GM21786 (cell line): ENCODE measurements around the gene WDR45B.

Experiments
- ATAC-seq: cut with Tn5 transposase; IDR thresholded peaks from one replicate; pipeline ENCODE4 v1.9.1; 2021; ENCODE audit not compliant: unreplicated experiment

Gene WDR45B

GRCh38 chr17:82677353-82677925 is 29.2 kb upstream of the WDR45B start:
- no peak for ATAC-seq

DNA sequence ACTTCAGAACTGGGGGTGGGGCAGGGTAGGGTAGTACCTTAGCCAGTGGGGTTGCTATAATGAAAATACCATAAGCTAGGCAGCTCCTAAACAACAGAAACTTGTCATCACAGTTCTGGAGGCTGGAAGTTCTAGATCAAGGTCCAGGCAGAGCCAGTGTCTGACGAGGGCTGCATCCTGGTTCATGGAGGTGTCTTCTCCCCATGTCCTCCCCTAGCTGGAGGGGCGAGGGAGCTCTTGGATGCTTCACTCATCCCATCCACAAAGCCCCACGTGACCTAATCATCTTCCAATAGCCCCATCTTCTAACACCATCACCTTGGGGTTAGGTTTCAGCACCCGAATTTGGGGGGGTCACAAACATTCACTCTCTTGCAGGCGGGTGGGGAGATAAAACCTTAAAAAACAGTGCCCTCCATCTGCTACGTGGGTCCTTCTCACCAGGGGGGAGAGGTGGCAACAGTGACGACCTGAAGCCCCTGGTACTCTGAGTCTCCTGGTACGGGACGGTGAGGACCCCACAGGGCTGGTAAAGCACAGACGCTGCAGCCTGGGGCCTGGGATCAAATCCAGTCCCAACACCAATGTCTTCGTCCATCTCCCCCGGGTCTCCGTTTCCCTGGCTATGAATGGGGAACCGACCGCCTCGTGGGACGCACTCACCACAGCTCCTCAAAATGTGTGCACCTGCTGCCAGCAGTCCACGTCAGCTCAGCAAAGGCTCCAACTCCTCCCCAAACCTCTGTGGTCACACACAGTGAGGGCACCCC is 27.4 kb upstream of the WDR45B start:
- no peak for ATAC-seq

DNA sequence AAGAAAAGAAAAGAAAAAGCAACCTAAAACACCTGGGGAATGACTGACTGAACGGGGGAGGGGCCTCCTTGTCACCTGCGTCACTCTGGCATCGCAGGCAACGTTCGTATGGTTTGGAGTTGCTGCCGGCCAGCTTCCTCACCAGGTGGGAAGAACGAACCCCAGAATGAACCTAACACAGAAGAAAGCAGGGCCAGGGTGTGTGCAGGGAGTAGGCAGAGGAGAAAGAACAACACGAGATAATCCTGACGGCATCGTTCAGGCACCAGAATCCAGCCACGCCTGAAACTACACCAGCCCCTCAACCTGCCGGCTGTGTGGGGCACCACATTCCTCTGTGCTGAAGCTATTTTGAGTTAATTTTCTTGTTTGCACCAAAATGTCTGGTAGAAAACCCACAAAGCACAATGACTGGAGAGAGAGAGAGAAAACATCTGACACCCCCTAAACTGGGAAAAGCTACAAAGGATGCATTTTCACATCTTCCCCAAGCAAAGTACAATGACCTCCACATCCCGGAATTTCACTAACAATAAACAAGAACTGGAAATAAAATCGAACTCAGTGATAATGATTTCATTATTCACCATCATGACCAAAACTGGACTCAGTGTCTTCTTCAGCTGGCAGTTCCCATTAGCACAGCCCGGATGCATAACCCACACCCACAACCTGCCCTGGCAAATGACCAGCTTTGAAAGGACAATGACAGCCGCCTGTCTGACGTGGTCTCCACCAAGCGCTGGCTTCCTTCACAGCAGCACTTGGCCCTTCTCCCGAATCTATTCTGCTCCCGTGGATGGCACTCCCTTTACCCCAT is 26.6 kb upstream of the WDR45B start:
- ATAC-seq: no peak

- ATAC-seq: no peak
These were observed 22.6 kb upstream of the WDR45B start for GRCh38 chr17:82670661-82671450.

GRCh38 chr17:82668631-82669099 is 20.4 kb upstream of the WDR45B start:
- no peak for ATAC-seq

DNA sequence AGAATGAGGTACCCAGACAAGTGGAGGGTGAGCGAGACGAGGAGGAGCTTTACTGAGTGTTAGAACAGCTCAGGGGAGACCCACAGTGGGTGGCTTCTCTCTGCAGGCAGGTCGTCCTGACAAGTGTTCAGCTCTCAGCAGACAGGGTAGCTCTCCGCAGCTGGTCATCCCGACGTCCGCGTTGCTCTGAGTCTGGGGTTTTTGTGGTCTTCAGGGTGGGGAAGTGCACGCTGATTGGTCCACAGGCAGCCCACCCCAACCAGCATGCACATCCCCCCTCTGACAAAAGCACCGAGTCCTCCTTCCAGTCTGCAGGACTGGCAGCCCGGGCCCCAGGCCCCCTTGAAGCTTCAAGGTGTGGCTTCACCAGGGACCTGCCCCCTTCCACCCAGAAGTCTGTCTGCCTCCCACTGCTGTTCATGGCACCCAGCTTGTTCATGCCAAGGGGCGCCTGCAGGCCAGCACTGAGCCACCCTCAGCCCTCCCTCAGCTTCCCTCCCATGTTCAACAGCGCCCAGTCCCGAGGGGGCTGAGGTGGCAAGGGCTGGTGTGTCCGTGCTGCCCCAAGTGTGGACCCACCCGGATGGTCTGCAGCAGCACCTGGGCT is 19.9 kb upstream of the WDR45B start:
- ATAC-seq: no peak

DNA sequence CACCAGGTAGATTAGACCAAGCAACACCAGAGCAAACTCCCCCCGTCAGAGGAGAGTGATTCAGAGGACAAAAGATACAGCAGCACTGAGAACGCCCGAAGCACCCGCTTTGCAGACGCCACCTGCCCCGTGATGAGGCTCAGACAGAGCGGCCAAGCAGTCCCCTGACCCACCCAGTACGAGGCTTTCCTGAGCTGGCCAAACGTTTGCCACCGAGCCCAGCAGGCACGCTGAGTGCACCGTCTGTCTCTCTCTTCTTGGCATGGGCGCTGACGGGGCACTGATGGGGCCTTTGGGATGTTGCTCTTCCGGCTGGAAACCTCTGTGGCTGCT is 19.4 kb upstream of the WDR45B start:
- no peak for ATAC-seq

GRCh38 chr17:82666931-82667667 is 18.9 kb upstream of the WDR45B start:
- ATAC-seq: no peak

GRCh38 chr17:82665891-82666290 is 17.6 kb upstream of the WDR45B start:
- no peak for ATAC-seq

DNA sequence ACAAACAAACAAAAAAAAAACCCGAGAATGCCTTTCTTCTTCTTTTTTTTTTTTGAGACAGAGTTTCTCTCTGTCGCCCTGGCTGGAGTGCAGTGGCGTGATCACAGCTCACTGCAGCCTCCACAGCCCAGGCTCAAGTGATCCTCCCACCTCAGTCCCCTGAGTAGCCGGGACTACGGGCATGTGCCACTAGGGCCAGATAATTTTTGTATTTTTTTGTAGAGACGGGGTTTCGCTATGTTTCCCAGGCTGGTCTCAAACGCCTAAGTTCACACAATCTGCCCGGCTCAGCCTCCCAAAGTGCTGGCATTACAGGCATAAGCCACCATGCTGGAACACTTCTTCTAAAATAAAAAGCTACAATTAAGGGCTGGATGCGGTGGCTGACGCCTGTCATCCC is 17.0 kb upstream of the WDR45B start:
- no peak for ATAC-seq

- ATAC-seq: no peak
These were observed 16.5 kb upstream of the WDR45B start for GRCh38 chr17:82664701-82665182.

GRCh38 chr17:82664276-82664575 is 16.0 kb upstream of the WDR45B start:
- ATAC-seq: no peak

DNA sequence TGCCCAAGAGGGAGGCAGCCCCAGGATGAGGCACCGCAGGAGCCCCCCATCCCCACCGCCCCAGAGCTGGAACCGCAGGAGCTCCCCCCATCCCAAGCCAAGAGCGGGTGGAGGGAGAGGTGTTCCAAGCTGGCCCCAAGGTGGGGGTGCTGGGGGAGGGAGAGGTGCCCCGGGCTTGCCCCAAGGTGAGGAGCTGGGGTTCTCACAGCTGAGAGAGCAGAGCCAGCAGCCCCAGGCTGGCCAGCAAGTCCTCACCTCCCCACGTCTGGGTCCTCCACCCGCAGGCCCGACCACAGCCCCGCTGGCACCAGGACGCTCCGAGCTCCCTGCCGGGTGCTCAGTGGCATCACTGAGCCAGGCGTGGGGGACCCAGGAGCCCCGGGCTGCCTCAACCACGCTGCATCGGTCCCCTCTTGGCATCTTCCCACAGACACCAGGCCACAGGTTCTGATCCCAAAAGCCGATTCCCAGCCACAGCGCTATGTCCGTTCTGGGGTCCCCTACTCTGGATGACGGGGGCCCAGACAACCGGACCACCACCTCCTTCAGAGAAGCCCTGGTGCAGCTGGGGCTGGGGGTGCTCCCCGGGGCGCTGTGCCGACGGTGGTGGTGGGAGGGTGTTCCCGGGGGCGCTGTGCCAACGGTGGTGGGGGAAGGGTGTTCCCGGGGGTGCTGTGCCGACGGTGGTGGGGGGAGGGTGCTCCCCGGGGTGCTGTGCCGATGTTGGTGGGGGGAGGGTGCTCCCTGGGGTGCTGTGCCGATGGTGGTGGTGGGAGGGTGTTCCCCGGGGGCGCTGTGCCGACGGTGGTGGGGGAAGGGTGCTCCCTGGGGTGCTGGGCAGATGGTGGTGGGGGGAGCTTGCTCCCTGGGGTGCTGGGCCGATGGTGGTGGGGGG is 15.4 kb upstream of the WDR45B start:
- ATAC-seq: no peak

DNA sequence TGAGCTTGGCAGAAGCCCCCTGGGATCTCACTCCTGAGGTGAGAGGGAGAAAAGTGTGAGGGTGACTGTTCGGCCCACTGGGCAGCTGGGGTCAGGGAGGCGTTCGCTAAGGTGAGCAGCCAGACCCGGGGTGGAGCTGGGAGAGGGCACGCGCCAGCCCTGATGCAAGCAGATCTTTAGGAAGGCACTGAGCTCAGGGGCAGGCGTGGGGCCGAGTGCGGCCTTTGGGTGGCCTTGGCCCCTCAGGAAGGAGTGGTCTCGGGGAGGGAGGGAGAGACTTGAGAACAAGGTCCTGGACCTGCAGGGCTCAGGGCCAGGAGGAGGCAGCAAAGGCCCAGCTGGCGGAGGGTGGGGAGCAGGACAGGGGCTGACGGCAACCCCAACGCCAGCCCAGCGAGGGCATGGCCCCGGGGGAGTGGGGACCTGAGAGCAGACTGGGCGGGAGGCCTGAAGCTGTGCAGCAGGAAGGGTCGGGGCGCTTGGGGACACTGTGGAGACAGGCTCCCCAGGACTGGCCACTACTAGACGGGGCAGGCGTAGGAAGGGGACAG is 14.5 kb upstream of the WDR45B start:
- no peak for ATAC-seq

DNA sequence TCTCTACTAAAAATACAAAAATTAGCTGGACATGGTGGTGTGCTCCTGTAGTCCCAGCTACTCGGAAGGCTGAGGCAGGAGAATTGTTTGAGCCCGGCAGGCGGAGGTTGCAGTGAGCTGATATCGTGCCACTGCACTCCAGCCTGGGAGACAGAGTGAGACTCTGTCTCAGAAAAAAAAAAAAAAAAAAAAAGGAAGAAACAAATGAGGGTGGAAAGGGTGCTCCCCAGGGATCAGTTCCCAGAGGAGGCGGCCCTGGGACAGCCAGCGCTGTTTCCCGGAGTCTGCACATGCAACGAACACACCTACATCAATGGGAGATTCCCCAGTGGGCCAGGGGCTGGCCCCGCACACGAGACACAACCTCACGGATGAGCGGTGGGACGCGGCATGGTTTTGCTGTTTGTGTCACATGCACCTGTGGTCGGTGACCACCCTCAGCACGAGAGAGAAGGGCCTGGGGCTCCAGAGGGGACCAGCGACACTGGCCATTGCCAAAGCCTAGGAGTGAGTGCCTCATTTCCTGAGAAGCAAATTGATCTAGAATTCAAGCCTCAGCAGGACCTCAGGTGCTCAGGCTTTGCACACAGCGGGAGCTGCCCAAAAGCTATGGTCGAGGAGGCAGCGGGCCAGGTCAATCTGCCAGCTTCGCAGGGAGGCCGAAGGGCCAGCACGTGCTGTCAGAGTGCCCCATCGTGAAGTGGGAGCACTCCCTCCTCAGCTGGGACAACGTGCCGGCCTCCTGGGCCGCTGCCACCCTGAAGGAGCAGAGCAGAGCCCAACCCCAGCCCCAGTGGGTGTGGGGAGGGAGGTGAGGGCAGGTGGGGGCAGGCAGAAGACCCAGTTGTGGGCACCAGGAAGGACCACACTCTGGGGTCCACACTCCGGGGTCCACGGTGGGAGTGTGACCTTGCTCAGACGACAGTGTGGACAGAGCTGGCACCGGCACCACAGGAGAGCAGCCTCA is 13.8 kb upstream of the WDR45B start:
- ATAC-seq: no peak

- no peak for ATAC-seq
These were observed 11.6 kb upstream of the WDR45B start for GRCh38 chr17:82659886-82660285.

GRCh38 chr17:82658796-82659452 is 10.7 kb upstream of the WDR45B start:
- ATAC-seq: no peak
